Measurements from ENCODE around the gene ASPHD1. TPM values are rescaled to one million over a fixed set of nuclear protein-coding genes. Genes with fewer than 3 reads are reported as not detected.

Gene ASPHD1
- total and polyA plus RNA-seq, 2 of the 8 experiments (the other 6 are each of a cell fraction or from before 2014, with no cell fraction given), result 14.5 to 18.6 TPM

DNA sequence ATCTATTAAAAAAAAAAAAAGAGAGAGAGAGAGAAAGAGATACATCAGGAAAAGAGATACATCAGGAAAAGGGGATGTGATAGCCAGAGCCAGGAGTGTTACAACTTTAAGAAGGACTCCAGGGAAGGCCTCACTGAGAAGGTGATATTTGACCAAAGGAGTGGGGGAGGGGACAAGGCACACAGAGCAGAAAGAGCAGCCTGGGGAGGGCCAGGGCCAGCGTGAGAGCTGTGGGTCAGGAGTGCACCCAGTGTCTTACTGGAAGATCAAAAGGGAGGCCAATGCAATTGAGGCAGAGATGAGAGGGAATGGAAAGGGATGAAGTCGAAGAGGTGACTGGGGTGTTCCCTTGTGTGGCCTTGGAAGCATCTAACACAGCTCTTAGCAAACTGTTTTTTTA lies 7.7 kb downstream of the ASPHD1 start:
- POLR2A ChIA-PET (ENCODE audit: partially characterized antibody), result interaction anchor here (1.9 to 6.4 kb wide), 3 partner anchors 8 to 19 kb away, joined by 6 to 52 read pairs (median 7); partner anchors contain the start of genes ASPHD1 and SEZ6L2
- Histone ChIP-seq H3K27ac (ENCODE audit: low read depth, low read length) (no peak overlapping the region), H4K20me1 (replicated peaks in 1 of 2; ENCODE audit: control insufficient read depth in 1 of 2, insufficient read depth in 2 of 2, low read length in 2 of 2) (peaks cover 0 to 3% of the 10 kb centered on the region in 2 experiments), H3K27me3 (replicated peaks in 1 of 4; ENCODE audit: control insufficient read depth in 3 of 4, extremely low read depth in 1 of 4, insufficient read depth in 3 of 4, low read length in 3 of 4) (no peaks in the 10 kb centered on the region), H4K5ac (ENCODE audit: insufficient read length, low read depth, low read length) (no peak overlapping the region), H4K91ac (replicated peaks; ENCODE audit: insufficient read length, low read length) (no peak overlapping the region), H2BK12ac (ENCODE audit: low read depth, low read length) (no peak overlapping the region), H2BK20ac (ENCODE audit: low read length) (no peak overlapping the region), H3K9ac (replicated peaks in 1 of 4; ENCODE audit: extremely low read depth in 1 of 4, low read depth in 3 of 4, low read length in 3 of 4) (no peak overlapping the region), H4K8ac (ENCODE audit: extremely low read depth, insufficient read depth, low read length) (no peak overlapping the region), H3K23ac (ENCODE audit: insufficient read length) (no peak overlapping the region), H2AFZ (ENCODE audit: low read length) (no peak overlapping the region), H3K4me2 (ENCODE audit: insufficient read depth in 1 of 2, low read depth in 2 of 2, low read length in 2 of 2) (no peak overlapping the region), H3K79me2 (ENCODE audit: control insufficient read depth in 1 of 2, insufficient read depth in 2 of 2, low read length in 2 of 2) (no peaks in the 10 kb centered on the region), H2BK5ac (ENCODE audit: low read depth, low read length) (no peak overlapping the region), H3K56ac (replicated peaks; ENCODE audit: insufficient read length, low read depth, low read length) (no peak overlapping the region), H3K18ac (ENCODE audit: extremely low read depth, low read length) (no peak overlapping the region), H3K4ac (replicated peaks; ENCODE audit: insufficient read length, low read depth, low read length) (no peak overlapping the region), H3K9me3 (ENCODE audit: insufficient read depth in 2 of 2, low read depth in 1 of 2, low read length in 1 of 2) (no peaks in the 10 kb centered on the region), H3K79me1 (ENCODE audit: low read depth, low read length) (no peaks in the 10 kb centered on the region), H3K36me3 (ENCODE audit: control insufficient read depth in 2 of 4, insufficient read depth in 4 of 4, low read length in 3 of 4) (peaks cover 0 to 4% (median 0%) of the 10 kb centered on the region in 4 experiments; a peak in 2 of 8 replicates), H2AK5ac (ENCODE audit: low read depth, low read length) (no peak overlapping the region), H2BK120ac (replicated peaks; ENCODE audit: low read depth, low read length) (no peak overlapping the region), H3K14ac (ENCODE audit: insufficient read length) (no peak overlapping the region), H3K4me1 (replicated peaks in 1 of 4; ENCODE audit: control insufficient read depth in 3 of 4, insufficient read depth in 4 of 4, low read length in 3 of 4) (peaks cover 0 to 6% (median 2%) of the 10 kb centered on the region in 4 experiments; a peak in 3 of 7 replicates), H3K23me2 (ENCODE audit: low read depth, low read length) (no peaks in the 10 kb centered on the region), H2BK15ac (ENCODE audit: low read length) (no peak overlapping the region), H3K4me3 (ENCODE audit: extremely low read depth in 1 of 4, insufficient read depth in 2 of 4, low read depth in 3 of 4, low read length in 4 of 4) (no peak overlapping the region)
- FAIRE-seq (no peak), DNase-seq (ENCODE audit: low read depth in 1 of 2, low spot score in 2 of 2) (no peak)
- CTCF ChIA-PET (ENCODE audit: partially characterized antibody), result interaction anchor here (0.7 to 2.7 kb wide), 6 partner anchors 9 to 139 kb away, joined by 3 to 12 read pairs (median 4); partner anchors contain the start of gene KCTD13
- TF ChIP-seq NRF1 (IDR thresholded peaks at IDR 0.05; ENCODE audit: low read depth, low read length) (no peak), KDM5A (IDR thresholded peaks at IDR 0.05; ENCODE audit: low read length) (no peak), BRCA1 (IDR thresholded peaks at IDR 0.05; ENCODE audit: low read depth, low read length) (no peak), SIX5 (IDR thresholded peaks at IDR 0.05; ENCODE audit: low read depth, low read length) (no peak), SP4 (IDR thresholded peaks at IDR 0.05; ENCODE audit: low read length) (no peak), SIRT6 (IDR thresholded peaks at IDR 0.05; ENCODE audit: low read length) (no peak), CHD2 (IDR thresholded peaks at IDR 0.05; ENCODE audit: low read length) (no peak), SP2 (IDR thresholded peaks at IDR 0.05; ENCODE audit: low read length) (no peak), TAF1 (IDR thresholded peaks at IDR 0.05; ENCODE audit: low read depth, low read length) (no peak)
- WGBS, 2 experiments (ENCODE audit: extremely low coverage in 1 of 2, insufficient coverage in 1 of 2, insufficient read length in 1 of 2, insufficient replicate concordance in 2 of 2, low coverage in 1 of 2, low lambda C conversion rate in 2 of 2, missing lambda C conversion rate in 1 of 2), result 70% methylated on average over 2 of the region's 2 CpGs; no CpG with 5 or more reads in 1 of the 2 experiments

Measured in H1 (cell line).